ENCODE measurements around the gene ENO4. TPM values are rescaled to one million over a fixed set of nuclear protein-coding genes. Genes with fewer than 3 reads are reported as not detected.
A peak's percentile ranks its signal among the peaks of the same experiment; 100 is the strongest.

ENO4 gene
- total and polyA plus RNA-seq, 7 donors = not detected

DNA sequence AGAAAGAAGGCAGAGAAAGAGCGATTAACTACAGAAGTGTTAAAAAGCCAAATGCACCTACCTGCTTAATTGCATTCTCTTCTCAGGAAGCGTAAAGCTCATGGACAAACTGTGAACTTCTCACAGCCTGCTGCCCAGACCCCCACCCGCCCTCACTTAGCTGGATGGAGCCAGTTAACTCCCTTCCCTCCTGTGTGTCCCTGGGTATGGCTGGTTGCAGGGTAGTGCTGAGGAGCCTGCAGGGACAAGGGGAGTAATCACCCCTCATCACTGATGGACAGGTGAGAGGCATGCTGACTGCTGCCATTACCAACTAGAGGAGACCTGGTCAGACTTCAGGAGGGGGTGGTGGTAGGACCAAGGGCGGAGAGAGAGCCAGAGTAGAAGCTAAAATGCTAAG is 37.5 kb downstream of the ENO4 start:
- no peak for DNase-seq
- Histone ChIP-seq H3K27ac (no peak overlapping the region), H3K36me3 (ENCODE audit: insufficient read depth in 1 of 2, low read depth in 1 of 2) (no peaks in the 10 kb centered on the region), H3K4me1 (no peaks in the 10 kb centered on the region), H3K9me3 (no peaks in the 10 kb centered on the region), H3K27me3 (ENCODE audit: insufficient read depth in 3 of 3, low read length in 2 of 3) (no peaks in the 10 kb centered on the region), H3K4me3 (no peak overlapping the region)
- TF ChIP-seq CTCF (IDR thresholded peaks at IDR 0.05) = no peak
- intact Hi-C loops (cut with DNase I) = no loop called here
- ATAC-seq = no peak
- WGBS, 3 donors = 95 to 98% (median 96%) methylated on average over 4 of the region's 4 CpGs

- Histone ChIP-seq H3K27me3 (ENCODE audit: insufficient read depth in 3 of 3, low read length in 2 of 3) (no peaks in the 10 kb centered on the region), H3K4me1 (no peaks in the 10 kb centered on the region), H3K27ac (no peak overlapping the region), H3K36me3 (ENCODE audit: insufficient read depth in 1 of 2, low read depth in 1 of 2) (no peaks in the 10 kb centered on the region), H3K4me3 (no peak overlapping the region), H3K9me3 (no peaks in the 10 kb centered on the region)
- 27 to 37% (median 29%) methylated on average over 7 of the region's 7 CpGs for WGBS, 3 donors
- ATAC-seq (peak; percentile 79 to 88 (median 84)), DNase-seq (peak; percentile 64 to 69)
- intact Hi-C loops (cut with DNase I) = no loop called here
- TF ChIP-seq CTCF (IDR thresholded peaks at IDR 0.05) = no peak
These were observed 39.2 kb downstream of the ENO4 start for GRCh38 chr10:116888380-116889055.

GRCh38 chr10:116889066-116889465 is 39.8 kb downstream of the ENO4 start:
- Histone ChIP-seq H3K27ac (no peak overlapping the region), H3K9me3 (no peaks in the 10 kb centered on the region), H3K4me3 (no peak overlapping the region), H3K4me1 (no peaks in the 10 kb centered on the region), H3K27me3 (ENCODE audit: insufficient read depth in 3 of 3, low read length in 2 of 3) (no peaks in the 10 kb centered on the region), H3K36me3 (ENCODE audit: insufficient read depth in 1 of 2, low read depth in 1 of 2) (no peaks in the 10 kb centered on the region)
- intact Hi-C loops (cut with DNase I) = no loop called here
- no peak for DNase-seq
- 89 to 93% (median 91%) methylated on average over 3 of the region's 3 CpGs for WGBS, 3 donors
- no peak for ATAC-seq
- TF ChIP-seq CTCF (IDR thresholded peaks at IDR 0.05) = no peak

- Histone ChIP-seq H3K9me3 (no peaks in the 10 kb centered on the region), H3K4me3 (no peak overlapping the region), H3K27ac (no peak overlapping the region), H3K4me1 (no peaks in the 10 kb centered on the region), H3K36me3 (ENCODE audit: insufficient read depth in 1 of 2, low read depth in 1 of 2) (no peaks in the 10 kb centered on the region), H3K27me3 (ENCODE audit: insufficient read depth in 3 of 3, low read length in 2 of 3) (no peaks in the 10 kb centered on the region)
- no peak for TF ChIP-seq CTCF (IDR thresholded peaks at IDR 0.05)
- WGBS, 3 donors = 14 to 17% (median 14%) methylated on average over 7 of the region's 7 CpGs
- DNase-seq (no peak), ATAC-seq (no peak)
- intact Hi-C loops (cut with DNase I) = no loop called here
These were observed 41.9 kb downstream of the ENO4 start for GRCh38 chr10:116891208-116891607.

Measured in psoas muscle (tissue), 8 donors.